NT2/D1 (cell line): ENCODE results near the gene LSP1.

Experiments
- SUZ12 ChIP-seq: IDR thresholded peaks from 2 replicates; pipeline ENCODE4 v1.6.1; 2011; ENCODE audit not compliant: insufficient read length, insufficient read depth; ENCODE audit errors: extremely low read depth
- ZNF274 ChIP-seq: IDR thresholded peaks from 2 replicates; pipeline ENCODE4 v1.6.1; 2011; ENCODE audit warnings: mild to moderate bottlenecking, low read depth, low read length

- no peak for TF ChIP-seq SUZ12
- TF ChIP-seq ZNF274, result no peak
Observed at GRCh38 chr11:1854949-1855885, 2.3 kb downstream of the LSP1 start.
